ENCODE data around the gene ESRRG.

Gene ESRRG

DNA sequence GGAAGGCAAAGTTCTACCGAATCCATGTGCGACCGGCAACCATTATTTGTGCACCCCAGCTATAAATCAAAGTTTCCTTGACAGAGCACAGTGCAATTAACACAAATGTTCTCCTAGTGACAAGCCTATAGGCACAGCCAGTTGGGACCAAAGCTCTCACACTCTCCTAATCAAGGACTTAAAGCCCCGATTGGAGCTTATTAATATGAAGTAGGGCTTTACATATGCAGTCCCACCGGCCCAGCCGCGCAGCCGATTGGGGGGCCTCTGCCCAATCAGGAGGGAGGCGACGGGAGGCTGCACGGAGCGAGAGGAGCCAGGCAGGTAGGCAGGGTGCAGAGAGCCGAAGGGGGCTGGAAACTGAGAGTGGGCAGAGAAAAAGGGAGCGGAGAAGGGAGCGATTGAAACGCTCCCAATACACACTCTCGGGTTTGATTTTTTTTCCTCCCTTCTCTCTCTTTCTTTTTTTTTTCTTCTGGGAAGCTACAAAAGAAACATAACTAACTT, at the start of gene ESRRG:
TSS of gene ESRRG (minus strand) at position 156 of the 507 bp plus-strand sequence. CDS start at position 26, 130 bp downstream.
- no peak for DNase-seq (ENCODE audit: low read depth in 4 of 4, low spot score in 1 of 4)

GRCh38 chr1:216771922-216772321, 48.7 kb upstream of the ESRRG start:
- no peak for DNase-seq (ENCODE audit: low read depth in 4 of 4, low spot score in 1 of 4)

DNA sequence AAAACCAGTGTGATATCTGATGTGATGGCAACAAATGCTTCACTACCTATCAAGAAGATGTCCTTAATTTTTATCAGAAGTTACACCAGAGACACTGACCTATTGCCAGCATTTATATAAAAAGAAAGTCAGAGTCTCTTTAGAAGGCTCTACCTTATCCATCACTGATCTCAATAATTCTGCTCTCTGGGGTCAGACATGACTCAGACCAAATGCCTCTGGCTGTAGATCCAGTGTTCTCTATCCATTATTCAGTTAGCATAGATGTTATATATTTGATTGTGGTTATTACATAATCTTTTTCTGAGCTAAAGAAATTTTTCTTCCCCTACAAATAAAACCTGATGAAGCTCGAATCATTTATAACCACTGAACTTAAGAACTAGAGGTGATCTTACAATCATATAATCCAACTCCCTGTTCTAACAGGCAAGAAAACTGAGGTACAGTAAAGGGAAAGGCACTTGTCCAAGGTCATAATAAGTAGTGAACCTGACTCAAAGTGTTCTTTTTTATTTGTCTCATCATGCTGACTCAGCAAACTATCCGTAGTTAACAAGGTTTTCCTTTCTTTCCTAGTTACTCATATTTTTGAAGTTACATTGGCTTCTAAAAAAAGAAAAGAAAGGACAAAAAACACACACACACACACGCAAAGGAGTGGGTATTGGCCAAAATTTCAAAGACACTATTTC, 43.6 kb upstream of the ESRRG start:
- DNase-seq (ENCODE audit: low read depth in 4 of 4, low spot score in 1 of 4): no peak

DNA sequence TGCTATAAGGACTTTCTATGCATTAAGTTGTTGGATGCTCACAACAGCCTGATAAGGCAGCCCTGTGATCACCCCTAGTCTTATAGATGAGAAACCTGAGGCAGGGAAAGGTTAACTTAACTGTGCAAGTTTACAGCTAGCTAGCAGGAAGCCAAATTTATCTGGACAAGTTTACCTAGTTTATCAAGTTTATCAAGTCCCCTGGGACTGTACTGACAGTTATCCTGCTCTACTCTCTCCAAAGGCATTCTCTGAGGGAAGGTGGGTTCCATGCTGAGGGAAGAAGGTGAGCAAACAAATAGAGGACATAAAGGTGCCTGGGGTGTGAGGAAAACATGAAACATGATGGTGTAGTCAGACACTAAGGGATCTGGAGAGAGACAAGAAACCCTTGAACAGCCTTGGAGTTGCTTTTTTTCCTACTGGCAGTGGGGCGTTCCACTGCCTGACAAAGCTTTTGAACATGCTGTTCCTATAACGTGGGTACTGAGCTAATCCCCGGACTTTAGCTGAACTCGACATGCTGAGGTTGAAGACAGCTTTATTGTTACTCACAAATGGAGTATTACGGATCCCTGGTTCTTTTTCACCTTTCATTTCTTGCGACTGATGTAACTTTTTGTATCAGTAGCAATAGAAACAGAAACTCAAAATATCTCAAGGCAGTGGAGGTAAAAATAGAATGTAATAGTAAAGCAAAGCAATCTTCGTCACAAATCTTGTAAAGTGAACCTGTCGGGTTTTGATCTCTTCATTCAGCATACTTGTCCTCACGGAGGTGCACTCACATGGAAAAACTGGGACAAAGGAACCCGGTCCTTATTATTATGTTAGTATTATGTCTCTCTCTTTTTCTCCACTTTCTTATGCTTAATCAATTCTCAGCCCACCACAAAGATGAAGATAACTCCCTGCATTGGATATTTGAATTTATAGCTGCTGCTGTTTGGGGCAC, 42.4 kb upstream of the ESRRG start:
- no peak for DNase-seq (ENCODE audit: low read depth in 4 of 4, low spot score in 1 of 4)

GRCh38 chr1:216758161-216758560, 34.9 kb upstream of the ESRRG start:
- no peak for DNase-seq (ENCODE audit: low read depth in 4 of 4, low spot score in 1 of 4)

GRCh38 chr1:216757110-216757509, 33.9 kb upstream of the ESRRG start:
- no peak for DNase-seq (ENCODE audit: low read depth in 4 of 4, low spot score in 1 of 4)

- DNase-seq (ENCODE audit: low read depth in 4 of 4, low spot score in 1 of 4): no peak
Observed at GRCh38 chr1:216750961-216751360, 27.7 kb upstream of the ESRRG start.

GRCh38 chr1:216750031-216750627, 26.9 kb upstream of the ESRRG start:
- no peak for DNase-seq (ENCODE audit: low read depth in 4 of 4, low spot score in 1 of 4)

DNA sequence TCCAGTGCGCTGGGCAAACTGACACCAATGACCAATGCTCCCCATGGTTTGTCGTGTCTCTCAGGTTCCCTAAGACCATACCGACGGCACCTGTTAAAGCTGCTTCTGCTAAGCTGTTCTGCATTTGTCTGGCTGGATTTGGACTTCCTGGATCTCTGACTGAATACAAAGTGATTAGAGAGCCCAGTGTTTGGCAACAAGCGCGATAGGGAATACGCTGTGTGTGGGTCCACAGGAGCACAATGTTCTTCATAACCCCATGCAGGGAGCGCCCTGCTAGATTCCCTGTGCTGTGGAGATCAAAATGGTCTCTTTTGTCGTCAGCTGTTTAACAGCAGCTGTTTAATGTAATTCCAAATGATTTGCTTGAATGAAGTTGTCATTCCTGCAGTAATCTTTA, 26.0 kb upstream of the ESRRG start:
- no peak for DNase-seq (ENCODE audit: low read depth in 4 of 4, low spot score in 1 of 4)

DNA sequence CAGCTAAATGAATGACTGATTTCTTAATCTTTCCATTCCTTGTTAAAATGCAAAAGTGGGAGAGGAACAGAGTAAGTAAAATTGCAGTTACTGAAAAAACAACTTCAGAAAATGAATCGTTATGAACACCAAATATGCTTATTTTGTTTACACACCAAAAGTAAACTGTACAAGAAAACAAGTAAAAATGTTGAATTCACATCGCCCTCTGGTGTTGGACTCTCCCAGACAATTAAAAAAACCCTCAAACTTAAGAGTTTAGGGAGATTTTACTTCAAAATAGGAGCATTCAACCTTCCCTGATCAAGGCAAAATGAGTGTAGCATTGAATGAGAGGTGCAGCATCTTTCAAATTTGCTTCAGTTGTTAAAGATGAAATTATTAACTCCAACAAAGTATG, 19.4 kb upstream of the ESRRG start:
- no peak for DNase-seq (ENCODE audit: low read depth in 4 of 4, low spot score in 1 of 4)

DNA sequence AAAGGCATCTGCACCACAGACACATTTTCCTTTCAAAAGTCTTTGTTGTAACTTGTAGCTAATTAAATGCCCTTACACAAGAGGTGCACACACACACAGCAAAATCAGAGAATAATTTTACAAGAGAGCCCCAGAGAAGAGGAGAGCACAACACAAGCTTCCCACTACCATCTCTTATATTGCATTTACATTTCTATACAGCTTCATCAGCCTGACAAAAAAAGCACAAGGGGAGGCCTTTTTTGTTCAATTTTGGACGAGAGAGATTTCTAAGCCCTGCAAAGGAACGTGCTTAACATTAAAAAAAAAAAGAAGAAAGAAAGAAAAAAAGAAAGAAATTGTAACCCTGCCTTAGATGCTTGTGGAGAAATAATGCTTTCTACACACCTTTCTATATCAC, 17.1 kb upstream of the ESRRG start:
- DNase-seq (ENCODE audit: low read depth in 4 of 4, low spot score in 1 of 4): no peak

DNA sequence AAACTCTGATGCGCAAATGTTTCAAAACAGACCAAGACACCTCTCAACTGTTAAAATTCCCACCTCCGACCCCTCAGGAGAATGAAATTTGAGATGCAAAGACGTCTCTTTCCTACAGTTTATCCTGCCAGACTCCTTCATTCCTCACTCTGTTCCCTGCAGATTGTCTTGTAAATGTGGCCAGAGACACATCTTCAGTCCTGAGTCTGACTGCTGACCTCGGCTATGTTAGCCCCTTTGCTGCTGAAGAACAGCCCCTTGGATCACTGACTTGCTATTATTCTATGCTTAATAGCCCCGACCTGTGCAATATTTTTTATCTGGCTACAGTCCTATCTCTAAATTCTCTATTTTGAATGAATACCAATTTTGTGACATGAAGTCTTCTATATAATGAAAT, 16.6 kb upstream of the ESRRG start:
- DNase-seq (ENCODE audit: low read depth in 4 of 4, low spot score in 1 of 4): no peak

DNA sequence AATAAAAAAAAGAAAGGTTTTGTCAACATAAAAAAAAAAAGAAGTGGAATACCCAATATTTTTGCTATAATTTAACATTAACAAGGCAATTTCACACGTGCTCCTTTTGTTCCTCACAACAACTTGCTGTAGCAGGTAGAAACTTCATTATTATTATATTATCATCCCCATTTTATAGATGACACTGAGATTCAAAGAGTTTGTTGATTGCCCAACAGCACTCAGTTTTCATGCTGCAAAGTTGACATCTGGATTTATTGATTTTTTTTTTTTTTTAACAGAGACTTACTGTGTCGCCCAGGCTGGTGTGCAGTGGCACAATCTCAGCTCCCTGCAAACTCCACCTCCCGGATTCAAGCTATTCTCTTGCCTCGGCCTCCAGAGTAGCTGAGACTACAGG, 8.9 kb upstream of the ESRRG start:
- no peak for DNase-seq (ENCODE audit: low read depth in 4 of 4, low spot score in 1 of 4)

DNA sequence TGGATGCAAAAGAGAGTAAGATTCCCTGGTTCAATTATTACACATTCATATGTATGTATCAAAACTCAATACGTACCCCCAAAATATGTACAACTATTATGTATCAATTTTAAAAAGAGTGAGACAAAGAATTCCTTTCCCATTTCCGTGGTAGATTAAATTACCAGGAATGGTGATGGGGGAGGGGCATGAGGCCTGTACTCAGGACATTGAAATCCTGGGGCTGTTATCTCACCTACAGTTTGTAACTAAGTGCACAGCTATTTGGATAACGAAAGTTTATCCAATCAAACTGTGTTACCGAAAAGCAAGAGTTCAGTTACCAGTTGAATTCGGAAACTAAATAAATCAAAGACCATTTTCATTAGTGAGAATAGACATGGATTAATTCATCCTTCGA, 8.3 kb upstream of the ESRRG start:
- DNase-seq (ENCODE audit: low read depth in 4 of 4, low spot score in 1 of 4): no peak

GRCh38 chr1:216726435-216726834, 3.2 kb upstream of the ESRRG start:
- DNase-seq (ENCODE audit: low read depth in 4 of 4, low spot score in 1 of 4): no peak

DNA sequence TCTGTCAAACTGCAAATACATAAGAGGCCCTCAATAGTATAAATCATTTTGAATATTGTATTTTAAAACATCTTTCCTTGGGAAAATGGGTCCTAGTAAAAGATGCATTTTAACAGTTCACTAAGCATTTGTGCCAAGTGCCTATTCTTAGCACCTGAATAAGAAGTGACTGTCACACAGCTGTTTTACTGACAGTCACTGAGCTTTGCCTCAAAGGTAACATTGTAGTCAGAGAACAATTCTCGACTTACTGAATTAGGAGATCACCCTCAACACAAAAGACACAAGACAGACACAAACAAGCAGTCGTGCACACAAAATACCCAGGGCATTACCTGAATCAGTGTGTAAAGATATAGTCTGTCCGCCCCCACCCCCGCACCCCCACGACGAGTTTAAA, 408 bp downstream of the ESRRG start:
- no peak for DNase-seq (ENCODE audit: low read depth in 4 of 4, low spot score in 1 of 4)

DNA sequence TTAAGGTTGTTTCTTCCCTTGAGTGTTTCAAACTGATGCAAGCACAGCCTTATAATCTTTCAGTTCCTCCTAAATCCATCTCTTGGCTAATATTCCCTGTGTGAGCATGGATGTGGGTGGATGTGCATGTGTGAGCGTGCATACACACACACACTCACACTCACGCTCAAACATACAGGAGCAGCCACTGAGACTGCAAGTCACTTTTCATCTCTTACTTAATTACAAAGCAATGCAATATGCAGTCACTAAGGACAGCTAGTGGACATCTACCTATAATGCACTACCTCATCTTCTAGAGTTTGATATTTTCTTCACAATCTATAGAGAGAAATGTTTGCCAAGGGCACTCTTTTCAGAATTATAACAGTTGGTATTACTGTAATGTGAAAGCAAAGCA, 1.4 kb downstream of the ESRRG start:
- DNase-seq (ENCODE audit: low read depth in 4 of 4, low spot score in 1 of 4): no peak

DNA sequence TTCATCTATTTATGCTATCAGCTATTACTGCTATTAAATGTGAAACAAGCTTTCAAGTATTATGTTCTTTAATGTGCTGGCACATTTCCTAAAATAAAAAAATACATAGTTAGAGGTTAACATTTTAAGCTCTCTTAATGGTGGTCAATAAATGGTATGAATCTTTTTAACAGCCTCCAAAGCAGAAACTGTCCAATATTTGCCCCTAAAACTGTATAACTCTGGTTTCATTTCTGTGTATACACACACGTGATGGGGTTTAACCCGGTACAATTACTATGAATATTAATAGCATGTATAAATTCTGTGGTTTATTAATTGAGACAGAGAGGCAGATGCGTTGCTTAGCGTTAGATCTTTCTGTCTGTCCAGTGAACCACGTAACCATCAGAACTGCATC, 2.2 kb downstream of the ESRRG start:
- DNase-seq (ENCODE audit: low read depth in 4 of 4, low spot score in 1 of 4): no peak

- no peak for DNase-seq (ENCODE audit: low read depth in 4 of 4, low spot score in 1 of 4)
Observed at GRCh38 chr1:216711712-216712111, 11.5 kb downstream of the ESRRG start.

DNA sequence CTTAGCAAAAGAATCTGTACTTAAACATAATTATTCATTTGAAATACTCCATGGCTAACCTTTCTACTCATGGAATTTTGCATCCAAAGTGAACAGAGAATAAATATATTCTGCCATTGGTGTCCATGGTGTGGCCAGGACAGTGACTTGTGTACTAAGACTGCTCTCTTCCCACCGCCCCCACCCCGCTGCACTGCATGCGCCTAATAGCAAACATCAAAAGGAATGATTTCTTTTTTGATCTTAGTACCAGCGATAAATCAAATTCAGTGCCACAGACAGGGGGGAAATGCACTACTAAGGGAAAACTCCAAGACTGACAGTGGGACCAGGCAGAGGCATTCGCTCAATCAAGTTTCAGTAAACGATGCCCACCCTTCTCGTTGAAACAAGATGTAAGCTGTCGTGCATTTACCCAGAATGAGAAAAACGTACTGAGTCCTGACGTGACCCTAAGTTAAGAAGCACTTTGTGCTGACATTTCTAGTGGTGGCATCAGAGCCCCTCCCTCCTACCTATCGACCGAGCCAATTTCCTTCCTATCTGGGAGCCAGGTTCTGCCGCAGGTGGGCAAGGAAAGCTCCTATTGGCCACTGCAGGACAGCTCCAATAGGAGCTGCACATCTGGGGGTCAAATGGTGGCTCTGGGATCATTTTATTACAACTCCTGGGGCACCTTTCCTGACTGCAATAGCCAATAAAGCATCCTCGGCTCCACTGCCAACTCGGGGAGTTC, 12.5 kb downstream of the ESRRG start:
- no peak for DNase-seq (ENCODE audit: low read depth in 4 of 4, low spot score in 1 of 4)

DNA sequence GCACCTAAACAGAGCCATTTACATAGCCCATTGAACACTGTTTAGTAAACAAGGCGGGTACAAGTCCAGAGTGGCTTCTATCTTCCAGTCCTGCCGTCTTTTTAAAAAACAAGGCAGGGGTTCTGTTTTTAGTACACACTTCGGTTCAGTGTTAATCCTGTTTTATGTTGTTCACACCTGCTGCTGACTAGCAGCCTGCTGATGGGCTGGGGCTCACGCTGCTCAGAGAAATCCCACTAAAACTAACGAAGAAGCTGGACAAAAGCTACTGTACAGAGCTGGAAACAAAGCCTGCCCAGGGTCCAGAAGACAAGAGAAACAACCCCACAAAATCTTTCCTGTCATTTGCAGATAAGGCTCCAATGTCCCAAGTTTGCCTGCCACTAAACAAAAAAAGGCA, 13.2 kb downstream of the ESRRG start:
- DNase-seq (ENCODE audit: low read depth in 4 of 4, low spot score in 1 of 4): no peak
